Mammary epithelial cell (primary cell): ENCODE results near the gene F2RL3.

ENCODE experiments used
- EZH2 ChIP-seq: IDR thresholded peaks from 2 replicates; pipeline ENCODE4 v1.6.1; 2012; ENCODE audit warnings: low read length, inconsistent platforms, borderline replicate concordance
- TF ChIP-seq, protein P1 (sequence below), 2 donors: IDR thresholded peaks in 1 of 2; conservative IDR thresholded peaks in 1 of 2; 2 replicates each; pipeline ENCODE4 v1.5.1; 2011 to 2012; ENCODE audit warnings: inconsistent platforms in 2 of 2, low read length in 2 of 2, mild to moderate bottlenecking in 2 of 2, control low read depth in 1 of 2, low read depth in 1 of 2; ENCODE audit not compliant: insufficient read depth in 1 of 2; ENCODE audit errors: extremely low read depth in 1 of 2

- TF ChIP-seq, protein P1, sequence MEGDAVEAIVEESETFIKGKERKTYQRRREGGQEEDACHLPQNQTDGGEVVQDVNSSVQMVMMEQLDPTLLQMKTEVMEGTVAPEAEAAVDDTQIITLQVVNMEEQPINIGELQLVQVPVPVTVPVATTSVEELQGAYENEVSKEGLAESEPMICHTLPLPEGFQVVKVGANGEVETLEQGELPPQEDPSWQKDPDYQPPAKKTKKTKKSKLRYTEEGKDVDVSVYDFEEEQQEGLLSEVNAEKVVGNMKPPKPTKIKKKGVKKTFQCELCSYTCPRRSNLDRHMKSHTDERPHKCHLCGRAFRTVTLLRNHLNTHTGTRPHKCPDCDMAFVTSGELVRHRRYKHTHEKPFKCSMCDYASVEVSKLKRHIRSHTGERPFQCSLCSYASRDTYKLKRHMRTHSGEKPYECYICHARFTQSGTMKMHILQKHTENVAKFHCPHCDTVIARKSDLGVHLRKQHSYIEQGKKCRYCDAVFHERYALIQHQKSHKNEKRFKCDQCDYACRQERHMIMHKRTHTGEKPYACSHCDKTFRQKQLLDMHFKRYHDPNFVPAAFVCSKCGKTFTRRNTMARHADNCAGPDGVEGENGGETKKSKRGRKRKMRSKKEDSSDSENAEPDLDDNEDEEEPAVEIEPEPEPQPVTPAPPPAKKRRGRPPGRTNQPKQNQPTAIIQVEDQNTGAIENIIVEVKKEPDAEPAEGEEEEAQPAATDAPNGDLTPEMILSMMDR (conservative IDR thresholded peaks at IDR 0.05 in 1 of 2, IDR thresholded peaks at IDR 0.05 in 1 of 2; ENCODE audit: extremely low read depth in 1 of 2, insufficient read depth in 1 of 2, low read depth in 1 of 2, low read length in 2 of 2), result no peak
- no peak for TF ChIP-seq EZH2
Measured at GRCh38 chr19:16853066-16853465, 35.7 kb upstream of the F2RL3 start.
